Head of caudate nucleus (tissue), 42 donors: ENCODE results near the gene ARHGAP6.

Source experiments
- DNase-seq, 42 donors: peaks; one replicate each; pipeline versions ENCODE4 v3.0.0 to v3.0.0-alpha.2; 2020 to 2021; ENCODE audit warnings: mixed read lengths in 7 of 42
- intact Hi-C: fragments of 100-400 bp; cut with DNase I; formaldehyde crosslinking; loops from one replicate; pipeline ENCODE4 v1.15.0; 2022

ARHGAP6 gene

GRCh38 chrX:11412715-11413623 lies 252.8 kb downstream of the ARHGAP6 start:
- intact Hi-C loops = no loop called here
- no peak for DNase-seq

GRCh38 chrX:11409957-11410356 lies 255.8 kb downstream of the ARHGAP6 start:
- DNase-seq = no peak
- intact Hi-C loops = no loop called here

GRCh38 chrX:11408783-11409182 lies 256.9 kb downstream of the ARHGAP6 start:
- intact Hi-C loops = no loop called here

DNA sequence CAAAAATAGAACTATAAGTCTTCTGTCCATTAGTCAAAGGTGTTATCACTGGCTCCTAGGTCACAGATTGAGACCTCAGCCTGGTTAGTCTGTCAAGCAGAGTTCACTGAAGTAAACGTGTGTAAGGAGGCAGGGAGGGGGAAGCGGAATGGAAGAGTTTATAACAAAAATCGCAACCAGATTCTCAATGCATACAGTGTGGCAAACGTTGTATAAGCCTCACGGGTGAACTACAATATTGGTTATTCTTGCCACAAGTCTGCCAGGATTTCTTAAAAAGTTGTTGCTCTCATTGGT lies 257.7 kb downstream of the ARHGAP6 start:
- intact Hi-C loops = no loop called here
- no peak for DNase-seq

More at GRCh38 chrX:11408783-11409182, 256.9 kb downstream of the ARHGAP6 start:
- no peak for DNase-seq

- intact Hi-C loops = no loop called here
- no peak for DNase-seq
These were observed 258.2 kb downstream of the ARHGAP6 start for GRCh38 chrX:11407331-11408108.

- intact Hi-C loops = no loop called here
- no peak for DNase-seq
These were observed 259.5 kb downstream of the ARHGAP6 start for GRCh38 chrX:11406109-11406765.

DNA sequence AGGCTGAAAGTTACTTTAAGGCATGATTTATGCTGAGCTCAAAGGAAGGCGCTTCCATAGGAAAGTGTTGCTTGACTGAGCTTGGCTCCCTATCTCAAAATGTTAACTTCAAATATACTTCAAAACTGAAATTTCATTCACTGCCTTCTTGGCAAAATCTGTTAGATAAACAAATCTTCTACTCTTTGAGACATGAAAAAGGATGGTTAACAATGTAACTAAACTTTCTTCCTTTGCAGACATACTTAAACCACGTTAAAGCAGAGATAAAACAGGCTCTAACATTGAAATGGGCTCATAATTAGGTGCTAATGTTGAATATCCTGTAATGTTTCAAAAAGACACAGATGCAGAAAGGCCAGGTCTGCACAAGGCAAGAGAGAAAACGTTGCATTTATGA lies 262.1 kb downstream of the ARHGAP6 start:
- intact Hi-C loops = no loop called here
- DNase-seq = no peak

DNA sequence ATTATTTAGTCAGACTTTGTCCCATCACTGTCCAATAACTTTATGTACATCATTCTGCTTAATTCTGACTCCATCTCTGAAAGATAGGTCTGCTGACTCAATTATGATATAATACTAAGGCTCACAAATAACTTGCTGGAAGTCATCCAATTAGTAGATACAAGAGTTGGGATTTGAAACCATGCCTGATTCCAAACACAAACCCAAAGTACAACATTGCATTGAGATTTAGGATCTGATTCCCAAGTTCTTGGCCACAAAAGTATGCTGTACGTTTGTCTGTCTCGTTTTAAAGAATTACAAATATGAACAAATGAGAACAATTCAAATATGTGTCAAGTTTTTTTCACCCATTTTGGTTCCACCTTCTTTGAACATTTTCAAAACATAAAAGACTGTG lies 263.8 kb downstream of the ARHGAP6 start:
- intact Hi-C loops = no loop called here
- DNase-seq = no peak

- intact Hi-C loops = no loop called here
- no peak for DNase-seq
These were observed 266.1 kb downstream of the ARHGAP6 start for GRCh38 chrX:11399489-11400094.

GRCh38 chrX:11398785-11399184 lies 266.9 kb downstream of the ARHGAP6 start:
- intact Hi-C loops = no loop called here
- no peak for DNase-seq

DNA sequence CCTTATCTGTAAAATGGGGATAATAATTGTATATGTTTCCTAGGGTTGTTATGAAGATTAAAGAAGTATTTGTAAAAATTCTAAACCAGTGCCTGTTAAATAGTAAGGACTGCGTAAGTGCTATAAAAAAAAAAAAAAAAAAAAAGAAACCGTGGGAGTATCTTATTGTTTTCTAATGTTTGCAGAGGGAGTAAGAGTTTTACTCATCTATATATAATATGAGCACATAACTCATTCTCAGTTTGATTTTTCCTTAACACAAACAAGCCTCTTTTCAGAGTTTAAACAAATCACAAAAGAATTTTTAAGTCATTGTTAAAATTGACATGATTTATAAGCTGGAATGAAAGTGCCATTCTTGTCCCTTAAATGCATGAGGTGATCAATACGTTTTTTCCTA lies 267.6 kb downstream of the ARHGAP6 start:
- DNase-seq = no peak
- intact Hi-C loops = no loop called here

DNA sequence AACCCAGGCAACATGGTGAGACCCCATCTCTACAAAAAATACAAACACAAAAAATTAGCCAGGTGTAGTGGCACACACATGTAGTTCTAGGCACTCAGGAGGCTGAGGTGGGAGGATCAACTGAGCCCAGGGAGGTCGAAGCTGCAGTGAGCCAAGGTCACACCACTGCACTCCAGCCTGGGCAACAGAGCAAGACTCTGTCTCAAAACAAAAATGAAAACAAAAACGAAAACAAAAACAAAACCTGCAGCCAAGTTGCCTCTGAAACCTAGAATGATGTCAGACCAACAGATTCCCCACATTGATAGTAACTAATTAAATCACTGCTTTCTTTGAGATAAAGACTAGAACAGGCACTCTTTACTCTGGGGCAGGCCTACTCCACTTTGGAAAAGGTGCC lies 268.0 kb downstream of the ARHGAP6 start:
- intact Hi-C loops = no loop called here
- no peak for DNase-seq

DNA sequence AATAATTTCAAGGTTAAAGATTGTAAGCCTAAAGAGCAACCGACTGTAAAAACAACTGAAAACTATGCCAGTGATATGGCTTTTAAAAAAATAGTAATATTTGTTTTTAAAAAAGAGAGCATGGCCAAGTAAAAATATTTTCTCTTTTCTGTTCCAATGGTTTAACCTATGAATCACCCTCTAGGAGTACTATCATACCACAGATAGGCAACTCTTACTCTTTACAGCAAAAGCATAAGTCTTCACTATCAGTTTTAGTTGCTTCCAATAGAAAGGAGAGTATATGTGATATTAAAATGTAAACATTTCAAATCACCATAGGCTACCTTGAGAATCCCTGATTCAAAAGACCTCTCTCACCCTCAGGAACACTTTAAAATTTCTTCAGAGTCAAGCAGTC lies 269.9 kb downstream of the ARHGAP6 start:
- intact Hi-C loops = no loop called here
- no peak for DNase-seq

- intact Hi-C loops = no loop called here
- DNase-seq = no peak
These were observed 271.6 kb downstream of the ARHGAP6 start for GRCh38 chrX:11393949-11394654.

- intact Hi-C loops = no loop called here
- no peak for DNase-seq
These were observed 278.9 kb downstream of the ARHGAP6 start for GRCh38 chrX:11386812-11387211.

GRCh38 chrX:11386001-11386523 lies 279.7 kb downstream of the ARHGAP6 start:
- intact Hi-C loops = no loop called here
- no peak for DNase-seq

- no peak for DNase-seq
- intact Hi-C loops = no loop called here
These were observed 282.8 kb downstream of the ARHGAP6 start for GRCh38 chrX:11382930-11383329.

DNA sequence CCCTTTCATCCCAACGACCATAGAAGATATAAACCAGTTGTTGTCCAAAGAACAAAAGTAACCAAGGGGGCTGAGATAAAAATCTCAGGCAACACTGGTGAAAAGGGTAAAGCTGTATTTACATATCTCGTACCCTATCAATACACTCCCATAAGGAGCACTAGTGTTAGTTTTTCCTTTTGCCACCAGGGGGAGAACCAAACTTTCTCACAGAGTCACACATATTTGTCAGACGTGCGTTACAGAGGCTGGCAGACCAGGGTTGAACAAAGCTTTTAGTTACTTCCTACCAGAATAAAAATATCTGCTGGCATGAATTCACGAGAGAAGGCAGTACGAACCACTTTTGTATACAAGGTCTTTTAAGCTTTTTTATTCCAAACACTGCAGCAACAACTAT lies 284.3 kb downstream of the ARHGAP6 start:
- intact Hi-C loops = no loop called here
- peak in 22 of 42 donors; percentile 5 to 69 (median 34) for DNase-seq
